Upper lobe of left lung (tissue), 6 donors: ENCODE data around the gene GSK3A. TPM values are rescaled to one million over a fixed set of nuclear protein-coding genes. Genes with fewer than 3 reads are reported as not detected.

ENCODE experiments used
- ATAC-seq, 2 donors: fragments of 200-7000 bp; cut with Tn5 transposase; one replicate each; pipeline ENCODE4 v1.9.1; 2022; ENCODE audit warnings: mild to moderate bottlenecking in 2 of 2, moderate library complexity in 2 of 2; ENCODE audit not compliant: low FRiP score in 2 of 2
- DNase-seq, 2 donors: peaks; one replicate each; pipeline ENCODE4 v3.0.0-alpha.2; 2019 to 2020
- H3K27ac ChIP-seq, 4 donors: fragments of 200-600 bp; sonication (generic); one replicate each; pipeline ENCODE4 v1.5.1; 2016 to 2019
- H3K27me3 ChIP-seq, 4 donors: fragments of 200-600 bp; sonication (generic); one replicate each; pipeline ENCODE4 v1.5.1; 2017 to 2019
- H3K36me3 ChIP-seq, 4 donors: fragments of 200-600 bp; sonication (generic); one replicate each; pipeline ENCODE4 v1.5.1; 2016 to 2019
- H3K4me1 ChIP-seq, 4 donors: fragments of 200-600 bp; sonication (generic); one replicate each; pipeline ENCODE4 v1.5.1; 2018 to 2019
- H3K4me3 ChIP-seq, 4 donors: fragments of 200-600 bp; sonication (generic); one replicate each; pipeline ENCODE4 v1.5.1; 2017 to 2019; ENCODE audit warnings: mild to moderate bottlenecking in 2 of 4, moderate library complexity in 1 of 4
- H3K9me3 ChIP-seq, 4 donors: fragments of 200-600 bp; sonication (generic); one replicate each; pipeline ENCODE4 v1.5.1; 2018 to 2019
- EP300 ChIP-seq, 4 donors: sonication (generic); formaldehyde crosslinking; IDR thresholded peaks; one replicate each; pipeline ENCODE4 v1.5.1; 2017; ENCODE audit warnings: antibody characterized with exemption in 4 of 4, control low read depth in 2 of 4
- POLR2A ChIP-seq, 4 donors: fragments of 450-650 bp; IDR thresholded peaks; one replicate each; pipeline ENCODE4 v1.5.1; 2016 to 2017; ENCODE audit warnings: antibody characterized with exemption in 4 of 4, mild to moderate bottlenecking in 2 of 4
- POLR2AphosphoS5 ChIP-seq, 2 donors: sonication (generic); formaldehyde crosslinking; IDR thresholded peaks; one replicate each; pipeline ENCODE4 v1.5.1; 2017; ENCODE audit warnings: antibody characterized with exemption in 2 of 2
- WGBS, 2 donors: methylation state at CpG; one replicate each; pipeline ENCODE4 v1.1.5; 2017 to 2018; 5-methylcytosine and 5-hydroxymethylcytosine counted together
- total RNA-seq, 6 donors: library from RNA; depleted of rRNA in 4 of 6; stranded (reverse); fragments of >200 nt in 4 of 6; gene quantifications; one replicate each; pipeline versions ENCODE4 v1.1.0 to v1.2.1, GENCODE V29; 2016 to 2021
- TF ChIP-seq, protein P1 (sequence below), 6 experiments: fragments of 450-650 bp in 4 of 6; fragments of 200-600 bp in 2 of 6; sonication (generic) in 2 of 6; IDR thresholded peaks; one replicate each; pipeline ENCODE4 v1.5.1; 2016 to 2019; ENCODE audit warnings: antibody characterized with exemption in 6 of 6
- donor health status: DM: no; HTN: no; CAD: no; lungs with moderate emphysema.
- donor health status: DM: no; HTN: yes; CAD: no; lungs with severe emphysema.

GSK3A gene
- total RNA-seq, 6 donors from 2014 or later = 33.2 to 46.9 (median 39.1) TPM

DNA sequence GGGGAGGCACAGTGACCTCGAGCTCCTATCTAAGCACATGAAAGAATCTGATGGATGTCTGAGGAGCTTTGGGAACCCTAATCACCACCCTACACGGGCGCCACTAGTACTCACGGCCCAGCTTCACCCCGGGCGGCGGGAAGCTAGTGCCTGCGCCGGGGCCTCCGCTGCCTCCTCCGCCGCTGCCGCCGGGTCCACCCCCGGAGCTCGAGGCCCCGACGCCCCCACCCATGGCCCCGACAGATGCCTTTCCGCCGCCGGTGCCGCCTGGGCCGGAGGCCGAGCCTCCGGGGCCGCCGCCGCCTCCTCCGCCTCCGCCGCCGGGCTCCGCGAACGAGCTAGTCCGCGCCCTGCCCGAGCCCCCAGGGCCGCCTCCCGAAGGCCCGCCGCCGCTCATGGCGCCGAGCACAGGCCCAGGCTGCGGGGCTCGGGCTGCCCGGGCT lies 312 bp downstream of the GSK3A start:
- H3K36me3 ChIP-seq = peaks cover 0 to 26% (median 3%) of the 10 kb centered on the region in 4 donors
- H3K4me1 ChIP-seq = peaks cover 29 to 62% (median 42%) of the 10 kb centered on the region in 4 donors
- TF ChIP-seq, protein P1, sequence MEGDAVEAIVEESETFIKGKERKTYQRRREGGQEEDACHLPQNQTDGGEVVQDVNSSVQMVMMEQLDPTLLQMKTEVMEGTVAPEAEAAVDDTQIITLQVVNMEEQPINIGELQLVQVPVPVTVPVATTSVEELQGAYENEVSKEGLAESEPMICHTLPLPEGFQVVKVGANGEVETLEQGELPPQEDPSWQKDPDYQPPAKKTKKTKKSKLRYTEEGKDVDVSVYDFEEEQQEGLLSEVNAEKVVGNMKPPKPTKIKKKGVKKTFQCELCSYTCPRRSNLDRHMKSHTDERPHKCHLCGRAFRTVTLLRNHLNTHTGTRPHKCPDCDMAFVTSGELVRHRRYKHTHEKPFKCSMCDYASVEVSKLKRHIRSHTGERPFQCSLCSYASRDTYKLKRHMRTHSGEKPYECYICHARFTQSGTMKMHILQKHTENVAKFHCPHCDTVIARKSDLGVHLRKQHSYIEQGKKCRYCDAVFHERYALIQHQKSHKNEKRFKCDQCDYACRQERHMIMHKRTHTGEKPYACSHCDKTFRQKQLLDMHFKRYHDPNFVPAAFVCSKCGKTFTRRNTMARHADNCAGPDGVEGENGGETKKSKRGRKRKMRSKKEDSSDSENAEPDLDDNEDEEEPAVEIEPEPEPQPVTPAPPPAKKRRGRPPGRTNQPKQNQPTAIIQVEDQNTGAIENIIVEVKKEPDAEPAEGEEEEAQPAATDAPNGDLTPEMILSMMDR (IDR thresholded peaks at IDR 0.05) = peak in 1 of 6 experiments; percentile 20
- TF ChIP-seq POLR2AphosphoS5 (IDR thresholded peaks at IDR 0.05) = no peak
- TF ChIP-seq EP300 (IDR thresholded peaks at IDR 0.05) = no peak
- TF ChIP-seq POLR2A (IDR thresholded peaks at IDR 0.05) = peak in 1 of 4 donors; percentile 49
- H3K4me3 ChIP-seq = peak overlapping the region; percentile 38 to 98 (median 92)
- ATAC-seq = no peak
- no peaks in the 10 kb centered on the region for H3K27me3 ChIP-seq
- WGBS, 2 donors = 1 to 2% methylated on average over 15 to 25 of the region's 49 CpGs
- H3K9me3 ChIP-seq = no peaks in the 10 kb centered on the region
- DNase-seq = no peak
- H3K27ac ChIP-seq = peak overlapping the region; percentile 85 to 96 (median 91)

DNA sequence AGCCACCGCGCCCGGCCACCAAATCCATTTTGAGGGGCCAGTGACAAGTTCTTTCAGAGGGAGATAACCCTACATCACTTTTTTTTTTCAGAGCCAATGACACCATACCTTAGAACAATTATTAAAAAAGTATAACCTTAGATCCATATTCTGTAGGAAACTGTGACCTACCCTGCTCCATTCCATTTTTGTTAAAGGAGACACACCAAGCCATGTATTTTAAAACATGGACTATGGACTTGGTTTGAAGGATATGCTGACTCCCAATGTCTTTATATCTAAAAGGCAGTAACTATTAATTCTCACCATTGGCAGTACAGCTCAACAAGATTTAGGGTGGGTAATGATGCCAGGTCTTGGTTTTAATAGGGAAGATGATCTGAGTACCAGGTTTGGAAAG lies 1.1 kb downstream of the GSK3A start:
- 95 to 100% methylated on average over 3 of the region's 3 CpGs for WGBS, 2 donors
- DNase-seq (no peak), ATAC-seq (no peak)
- Histone ChIP-seq H3K27ac (peak overlapping the region in 2 of 4 donors; percentile 92 to 96), H3K4me1 (peaks cover 29 to 59% (median 37%) of the 10 kb centered on the region in 4 donors), H3K27me3 (no peaks in the 10 kb centered on the region), H3K9me3 (no peaks in the 10 kb centered on the region), H3K4me3 (peak overlapping the region in 3 of 4 donors; percentile 89 to 98 (median 95)), H3K36me3 (peaks cover under 1 to 31% (median 9%) of the 10 kb centered on the region in 4 donors)
- no peak for TF ChIP-seq POLR2AphosphoS5 (IDR thresholded peaks at IDR 0.05)
- TF ChIP-seq EP300 (IDR thresholded peaks at IDR 0.05) = no peak
- TF ChIP-seq, protein P1 (IDR thresholded peaks at IDR 0.05) = no peak
- no peak for TF ChIP-seq POLR2A (IDR thresholded peaks at IDR 0.05)

DNA sequence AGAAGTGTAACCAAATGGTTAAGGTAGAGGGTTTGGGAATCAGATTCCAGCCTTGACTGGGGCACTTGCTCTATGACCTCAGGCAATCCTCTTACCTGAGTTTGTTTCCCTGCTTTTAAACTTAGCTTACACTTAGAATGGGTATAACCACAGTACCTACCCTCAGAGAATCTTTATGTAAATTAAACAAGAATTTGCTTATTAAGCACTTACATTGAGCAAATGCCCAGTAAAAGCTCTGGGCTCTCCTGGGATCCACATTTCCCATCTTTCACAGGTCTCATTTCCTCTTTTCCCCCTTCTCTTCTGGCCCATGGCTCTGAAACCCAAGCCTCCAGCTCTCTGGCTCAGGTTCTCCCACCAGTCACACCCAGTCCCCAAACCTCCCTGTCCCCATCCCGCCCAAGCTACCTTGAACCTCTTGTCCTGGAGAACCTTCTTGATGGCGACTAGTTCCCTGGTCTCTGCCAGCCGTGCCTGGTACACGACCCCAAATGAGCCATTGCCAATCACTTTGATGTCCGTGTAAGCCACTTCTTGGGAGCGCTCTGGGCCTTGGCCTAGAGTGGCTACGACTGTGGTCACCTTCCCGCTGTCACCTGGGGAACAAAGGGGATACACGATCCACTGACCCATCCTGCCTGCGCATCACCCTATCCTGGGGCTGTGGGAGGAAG lies 2.7 kb downstream of the GSK3A start:
- DNase-seq (no peak), ATAC-seq (no peak)
- TF ChIP-seq POLR2AphosphoS5 (IDR thresholded peaks at IDR 0.05) (no peak), POLR2A (IDR thresholded peaks at IDR 0.05) (no peak), EP300 (IDR thresholded peaks at IDR 0.05) (no peak)
- TF ChIP-seq, protein P1 (IDR thresholded peaks at IDR 0.05) = no peak
- no peak overlapping the region for H3K4me3 ChIP-seq
- H3K36me3 ChIP-seq = peaks cover 6 to 47% (median 25%) of the 10 kb centered on the region in 4 donors
- WGBS, 2 donors = 86 to 90% methylated on average over 7 to 10 of the region's 10 CpGs
- no peaks in the 10 kb centered on the region for H3K9me3 ChIP-seq
- no peak overlapping the region for H3K27ac ChIP-seq
- H3K27me3 ChIP-seq = no peaks in the 10 kb centered on the region
- peaks cover 22 to 43% (median 25%) of the 10 kb centered on the region in 4 donors for H3K4me1 ChIP-seq

DNA sequence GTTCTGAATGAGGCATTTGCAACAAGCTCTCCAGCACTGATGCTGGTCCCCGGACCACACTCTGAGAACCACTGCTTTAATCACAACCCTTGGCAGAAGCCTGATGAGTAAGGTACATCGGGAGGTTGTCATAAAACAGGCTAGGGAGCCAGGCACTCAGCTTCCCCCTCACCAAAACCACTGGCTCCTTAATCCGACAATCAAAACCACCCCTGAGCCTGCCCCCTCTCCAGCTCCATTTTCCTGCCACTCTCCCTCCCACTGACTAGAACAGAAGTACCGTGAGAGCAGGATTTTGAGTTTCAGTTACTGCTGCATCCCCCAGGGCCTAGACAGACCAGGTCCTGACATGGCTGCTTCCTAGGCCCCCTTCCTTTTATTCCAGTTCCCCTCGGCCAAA lies 7.2 kb downstream of the GSK3A start:
- 75 to 78% methylated on average over 5 of the region's 5 CpGs for WGBS, 2 donors
- TF ChIP-seq, protein P1 (IDR thresholded peaks at IDR 0.05) = no peak
- TF ChIP-seq EP300 (IDR thresholded peaks at IDR 0.05) (no peak), POLR2AphosphoS5 (IDR thresholded peaks at IDR 0.05) (no peak), POLR2A (IDR thresholded peaks at IDR 0.05) (no peak)
- peaks cover 0 to 15% (median under 1%) of the 10 kb centered on the region in 4 donors for H3K4me1 ChIP-seq
- H3K36me3 ChIP-seq = peaks cover 38 to 92% (median 69%) of the 10 kb centered on the region in 4 donors
- ATAC-seq (no peak), DNase-seq (no peak)
- H3K9me3 ChIP-seq = no peaks in the 10 kb centered on the region
- no peak overlapping the region for H3K27ac ChIP-seq
- H3K27me3 ChIP-seq = no peaks in the 10 kb centered on the region
- H3K4me3 ChIP-seq = no peak overlapping the region
